ENCODE data around the gene ZNF302. TPM values are rescaled to one million over a fixed set of nuclear protein-coding genes. Genes with fewer than 3 reads are reported as not detected.

The ZNF302 gene
- 14.1 and 22.1 TPM in 2 replicates for total RNA-seq

DNA sequence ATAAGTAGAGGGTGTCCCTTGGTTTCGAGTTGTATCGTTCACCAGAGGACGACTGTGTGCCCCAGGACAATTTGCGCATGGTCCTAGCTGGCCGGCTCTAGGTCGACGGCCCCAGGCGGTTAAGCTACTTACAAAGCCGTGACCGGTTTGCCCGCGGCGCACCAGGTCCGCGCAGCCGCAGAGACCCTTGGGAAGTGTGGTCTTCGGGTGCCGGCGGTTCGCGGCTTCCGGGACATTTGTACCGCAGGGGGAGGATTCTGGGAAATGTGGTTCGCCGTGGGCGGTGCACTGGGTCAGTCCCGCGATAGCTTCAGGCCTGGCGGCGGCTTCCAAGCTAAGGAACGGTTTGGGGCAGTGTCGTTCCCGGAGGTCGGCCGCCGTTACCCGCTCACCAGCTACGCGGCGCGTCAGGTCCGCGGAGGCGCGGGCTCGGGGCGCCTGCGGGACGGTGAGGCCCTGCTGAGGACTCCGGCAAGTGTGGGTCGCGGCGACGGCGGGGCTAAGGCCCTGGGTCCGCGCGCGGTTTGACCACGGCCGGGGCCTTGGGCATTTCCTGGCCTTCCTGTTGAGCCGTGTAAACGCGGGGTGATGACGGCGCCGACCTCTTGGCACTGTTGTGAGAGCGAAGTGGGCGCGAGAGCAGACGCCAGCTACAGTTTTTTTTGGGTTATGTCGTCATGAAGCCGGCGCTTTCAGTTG is at the start of gene ZNF302:
ZNF302 (plus strand) TSS at position 293 of the 699 bp plus-strand sequence. CDS start 1,127 bp downstream, outside the sequence.

DNA sequence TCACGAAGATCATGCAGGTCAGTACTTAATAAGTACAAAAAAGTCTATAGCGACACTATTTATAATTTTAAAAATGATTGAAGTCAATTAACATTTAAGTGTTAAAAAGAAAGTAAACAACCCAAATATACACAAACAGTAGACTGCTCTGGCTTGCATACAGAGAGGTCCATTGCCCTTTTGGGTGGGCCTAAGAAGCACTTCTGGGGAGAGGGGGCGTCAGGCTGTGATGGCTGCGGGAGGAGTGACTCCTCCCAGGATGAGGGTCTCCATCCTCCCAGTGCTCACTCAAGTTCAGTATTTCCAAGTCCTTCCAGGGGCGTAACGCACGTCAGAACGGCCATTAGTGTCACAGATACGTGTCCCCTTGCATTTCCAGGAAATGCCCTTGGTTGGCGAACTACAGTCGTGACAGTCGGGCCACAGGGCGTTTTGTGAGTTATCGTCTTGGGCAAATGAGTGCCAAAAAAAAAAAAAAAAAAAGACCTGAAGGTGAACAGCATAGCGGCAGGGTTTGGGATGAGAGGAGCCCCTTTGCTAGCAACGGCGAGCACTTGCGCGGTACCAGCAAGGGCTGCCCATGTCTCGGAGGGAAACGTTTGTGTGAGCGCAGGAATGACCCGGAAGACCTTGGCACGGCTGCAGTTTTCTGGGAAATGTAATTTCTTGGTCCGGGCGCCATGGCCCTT is 637 bp upstream of the ZNF302 start, which contains the start of gene SCGB2B2:
SCGB2B2 (minus strand) TSS at position 463 of the 689 bp plus-strand sequence. CDS start 82,596 bp downstream, outside the sequence.

DNA sequence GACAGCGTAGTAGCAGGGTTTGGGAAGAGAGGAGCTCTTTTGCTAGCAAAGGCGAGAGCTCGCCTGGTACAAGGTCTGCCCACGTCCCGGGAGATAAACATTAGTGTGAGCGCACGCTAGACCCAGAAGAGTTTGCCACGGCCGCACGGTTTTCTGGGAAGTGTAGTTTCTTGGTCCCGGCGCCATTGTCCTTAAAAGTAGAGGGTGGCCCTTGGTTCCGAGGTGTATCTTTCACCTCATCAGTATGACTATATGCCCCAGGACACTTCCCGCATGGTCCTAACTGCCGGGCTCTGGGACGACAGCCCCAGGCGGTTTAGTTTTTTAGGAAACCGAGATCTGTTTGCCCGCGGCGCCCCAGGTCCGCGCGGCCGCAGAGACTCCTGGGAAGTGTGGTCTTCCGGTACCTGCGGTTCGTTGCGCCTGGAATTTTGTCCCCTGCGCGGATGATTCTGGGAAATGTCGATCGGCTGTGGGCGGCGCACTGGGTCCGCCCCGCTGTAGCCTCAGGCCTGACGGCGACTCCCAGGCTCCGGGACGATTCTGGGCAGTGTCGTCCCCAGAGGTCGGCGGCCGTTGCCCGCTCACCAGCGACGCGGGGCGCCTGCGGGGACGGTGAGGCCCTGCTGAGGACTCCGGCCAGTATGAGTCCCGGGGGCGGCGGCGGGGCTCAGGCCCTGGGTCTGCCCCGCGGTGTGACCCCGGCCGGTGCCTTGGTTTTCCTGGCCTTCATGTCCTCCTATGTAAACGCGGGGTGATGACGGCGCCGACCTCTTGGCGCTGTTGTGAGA is 56.5 kb downstream of the ZNF302 start, which contains the start of gene ZNF181:
ZNF181 (plus strand) TSS at position 498 of the 791 bp plus-strand sequence. CDS start 795 bp downstream, outside the sequence.

Other genes with a start within 250 kb of the ZNF302 start
- gene UBA2, start 249.3 kb upstream of the ZNF302 start, total RNA-seq, result 126 and 154 TPM in 2 replicates
- gene WTIP, start 195.9 kb upstream of the ZNF302 start, total RNA-seq, result 13.2 and 65.0 TPM in 2 replicates
- 0.17 and 0.29 TPM in 2 replicates for gene SCGB2B2, start 519 bp upstream of the ZNF302 start, total RNA-seq
- gene ZNF181, start 56.6 kb downstream of the ZNF302 start, total RNA-seq, result 16.4 and 19.2 TPM in 2 replicates
- 8.8 and 9.5 TPM in 2 replicates for gene ZNF599, start 95.5 kb downstream of the ZNF302 start, total RNA-seq
- gene ZNF30, start 249.2 kb downstream of the ZNF302 start, total RNA-seq, result 2.9 and 3.6 TPM in 2 replicates

Data from smooth muscle cell of trachea (primary cell).